CD4-positive, alpha-beta T cell treated with Interleukin-6 at 100 ng/mL for 8 hours (primary cell): ENCODE data around the gene CSMD2.

Source experiments
- DNase-seq: peaks from one replicate; pipeline ENCODE4 v3.0.0-alpha.2; 2020; ENCODE audit warnings: mixed read lengths, low spot score

The CSMD2 gene

DNA sequence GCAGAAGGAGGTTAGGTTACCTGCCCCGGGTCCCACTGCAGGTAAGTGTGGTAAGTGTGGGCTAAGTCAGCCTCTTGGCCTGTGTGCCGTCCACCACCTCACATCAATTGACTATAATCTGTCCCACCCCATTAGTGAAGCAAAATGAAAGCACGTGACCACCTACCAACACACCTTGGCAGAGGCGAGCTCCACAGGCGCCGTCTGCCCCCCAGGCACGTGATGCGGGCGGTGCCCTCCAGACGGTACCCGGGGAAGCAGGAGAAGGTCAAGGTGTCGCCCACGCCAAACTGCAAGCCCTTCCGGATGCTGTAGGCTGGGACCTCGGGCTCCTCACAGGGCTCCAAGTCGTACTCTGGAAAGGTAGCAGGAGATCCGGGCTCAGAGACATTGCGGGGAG lies 450.6 kb downstream of the CSMD2 start:
- DNase-seq: no peak

DNA sequence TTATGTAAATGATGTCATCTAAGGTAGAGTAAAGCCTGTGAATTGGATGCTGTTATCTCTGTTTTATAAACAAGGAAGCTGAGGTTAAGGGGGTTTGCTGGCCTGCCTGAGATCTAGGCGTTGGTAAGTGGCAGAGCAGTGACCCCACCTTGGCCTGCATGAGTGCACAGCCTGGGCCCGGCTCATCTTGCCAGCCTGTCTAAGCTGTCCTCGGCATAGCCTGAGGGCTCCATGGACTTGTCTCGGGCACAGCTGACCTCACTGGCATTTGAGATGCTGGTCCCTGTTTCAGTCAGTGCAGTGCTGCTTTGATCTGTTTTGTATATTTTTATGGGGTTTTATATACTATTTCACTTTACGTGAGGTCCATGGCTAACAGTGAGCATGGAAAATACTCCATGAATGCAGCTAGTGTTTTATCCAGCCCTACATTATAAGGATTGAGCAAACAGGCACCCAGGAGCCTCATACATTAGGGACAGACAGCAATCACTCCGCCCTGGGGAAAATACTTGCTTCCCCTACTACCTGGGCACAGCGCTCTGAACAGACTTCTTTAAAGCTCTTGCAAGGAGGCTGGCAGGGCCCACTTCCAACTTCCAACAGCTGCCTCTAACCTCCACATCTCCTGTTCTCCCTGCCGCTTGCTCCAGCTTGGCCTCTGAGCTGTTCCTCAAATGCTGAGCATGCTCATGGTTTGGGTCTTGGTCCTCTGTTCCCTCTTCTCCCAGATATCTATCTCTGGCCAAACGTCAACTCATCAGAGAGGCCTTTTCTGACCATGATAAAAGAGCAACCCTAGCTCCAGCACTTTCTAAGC lies 451.8 kb downstream of the CSMD2 start:
- no peak for DNase-seq

DNA sequence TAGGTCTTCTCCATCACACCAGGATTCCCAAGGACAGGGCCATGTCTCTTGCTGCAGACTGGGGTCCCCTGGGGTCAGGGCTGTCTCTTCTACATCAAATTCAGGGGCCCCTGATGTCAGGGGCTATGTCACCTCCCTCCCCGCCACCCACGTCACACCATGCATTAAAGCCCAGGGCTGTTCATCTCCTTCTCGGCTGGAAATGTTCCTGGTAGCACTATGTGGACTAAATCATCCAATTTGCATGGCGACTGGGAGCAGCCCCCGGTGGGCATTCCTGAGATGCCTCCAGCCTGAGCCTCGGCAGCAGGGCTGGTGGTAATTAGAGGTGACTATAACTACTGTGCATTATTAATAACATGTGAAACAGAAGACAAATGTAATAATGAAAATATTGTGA lies 452.8 kb downstream of the CSMD2 start:
- no peak for DNase-seq

- no peak for DNase-seq
Observed at GRCh38 chr1:33711511-33711910, 453.5 kb downstream of the CSMD2 start.

- DNase-seq: no peak
Observed at GRCh38 chr1:33710967-33711366, 454.1 kb downstream of the CSMD2 start.

DNA sequence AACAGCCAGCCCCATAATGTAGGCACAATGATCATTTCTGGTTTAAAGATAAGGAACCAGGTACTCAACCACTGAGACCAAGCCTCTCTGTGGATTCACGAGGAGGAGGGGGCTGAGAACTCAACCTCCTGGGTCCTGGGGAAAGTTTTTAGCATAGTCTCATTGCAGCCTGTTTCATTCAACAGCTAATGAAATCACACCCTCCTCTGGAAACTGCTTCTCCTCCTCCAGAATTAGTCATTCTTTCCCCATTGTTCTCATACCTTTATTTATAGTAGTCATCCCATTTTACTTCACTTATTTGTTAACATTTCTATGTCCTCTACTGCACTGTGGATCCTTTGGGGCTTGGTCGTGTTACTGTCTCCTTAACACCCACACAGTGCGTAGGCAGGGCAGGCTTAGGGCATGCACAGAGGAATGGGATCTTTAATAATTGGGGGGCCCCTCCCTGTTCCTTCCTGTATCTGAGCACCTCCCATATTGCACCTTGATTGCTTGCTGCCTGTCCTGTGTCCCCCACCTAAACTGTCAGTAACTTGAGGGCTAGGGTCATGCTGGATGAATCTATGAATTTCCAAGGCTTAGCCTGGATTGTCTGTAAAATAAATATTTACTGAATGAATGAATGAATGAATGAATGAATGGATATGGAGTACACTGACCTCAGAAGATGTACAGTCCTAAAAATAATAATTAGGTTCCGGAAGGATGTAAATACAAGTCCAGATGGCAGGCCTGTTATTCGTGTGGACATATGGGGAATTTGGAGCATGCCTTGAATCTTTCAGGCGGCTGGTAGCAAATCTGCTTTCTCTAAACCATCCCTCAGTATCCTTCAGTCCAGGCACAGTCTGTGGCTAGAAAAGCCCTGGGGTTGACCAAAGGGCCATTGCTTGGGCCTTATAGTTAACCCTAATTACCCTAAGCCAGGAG lies 455.0 kb downstream of the CSMD2 start:
- no peak for DNase-seq

DNA sequence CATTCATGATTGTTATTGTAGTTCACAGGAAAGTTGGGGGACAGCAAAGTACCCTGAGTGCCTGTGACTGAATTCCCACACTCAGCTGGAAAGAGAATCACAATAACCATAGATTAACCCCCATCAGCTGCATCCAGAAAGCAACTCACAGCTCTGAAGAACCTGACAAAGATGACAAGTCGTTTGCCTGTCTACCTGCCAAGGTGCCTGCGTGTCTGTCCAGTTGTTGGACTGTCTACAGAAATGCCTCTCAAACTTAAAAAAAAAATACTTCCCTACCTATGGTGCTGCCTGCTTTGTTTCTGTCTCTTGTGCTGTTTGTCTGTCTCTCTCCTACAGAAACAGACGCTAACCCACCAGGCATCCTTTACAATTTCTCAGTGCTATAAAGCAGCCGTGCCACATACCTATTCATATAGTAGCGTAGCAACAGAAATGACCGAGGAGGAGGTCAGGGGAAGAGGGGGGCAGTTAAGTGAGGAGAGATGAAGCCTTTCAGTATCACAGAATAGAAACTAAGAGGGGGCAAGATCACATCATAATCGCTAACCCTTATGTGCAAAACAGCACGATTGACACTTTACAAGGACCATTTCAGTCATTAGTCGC lies 455.8 kb downstream of the CSMD2 start:
- DNase-seq: no peak

GRCh38 chr1:33706634-33707255 lies 458.3 kb downstream of the CSMD2 start:
- DNase-seq: no peak

DNA sequence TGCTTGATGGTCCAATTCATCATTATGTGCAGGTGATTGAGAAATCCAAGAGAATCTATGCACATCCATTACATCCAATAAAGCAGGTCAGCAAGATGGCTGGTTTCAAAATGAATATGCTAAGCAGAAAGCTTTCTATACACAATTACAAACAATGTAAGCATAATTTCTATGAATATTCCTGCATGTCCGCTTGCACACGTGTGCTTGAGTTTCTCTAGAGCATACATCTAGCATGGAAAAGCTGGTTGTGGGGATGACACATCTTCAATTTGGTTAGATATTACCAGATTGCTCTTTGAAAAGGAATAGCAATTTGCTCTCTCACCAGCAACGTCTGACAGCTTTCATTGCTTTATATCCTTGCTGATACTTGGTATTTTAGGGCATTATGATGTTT lies 461.6 kb downstream of the CSMD2 start:
- DNase-seq: no peak

DNA sequence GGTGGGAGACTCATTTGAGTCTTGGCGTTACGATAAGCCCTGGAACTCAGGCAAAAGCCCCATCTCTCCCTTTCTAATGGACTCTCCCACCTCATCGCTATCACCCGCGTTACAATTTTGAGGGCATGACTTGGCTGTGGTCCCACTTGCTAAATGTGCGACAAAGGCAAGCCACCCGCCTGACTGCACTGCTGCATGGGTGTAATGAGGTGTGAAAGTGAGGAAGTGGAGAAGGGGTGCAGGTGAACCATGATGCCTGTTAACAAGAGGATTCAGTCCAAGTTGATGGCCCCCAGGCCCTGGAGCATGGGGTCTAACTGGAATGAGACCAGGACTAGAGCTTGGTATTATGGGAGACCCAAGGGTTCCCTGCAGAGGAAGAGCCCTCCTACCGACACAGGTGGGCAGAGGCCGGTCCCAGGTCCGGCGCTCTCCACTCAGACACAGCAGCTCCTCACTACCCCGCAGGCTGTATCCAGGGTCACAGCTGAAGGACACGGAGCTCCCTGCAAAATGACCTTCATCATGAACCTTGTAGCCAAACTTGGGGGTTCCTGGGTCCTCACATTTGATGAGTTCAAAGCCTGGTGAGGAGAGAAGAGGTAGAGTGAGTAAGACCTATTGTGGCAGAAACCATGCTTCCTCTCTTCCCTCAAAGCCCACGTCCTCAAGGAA lies 466.5 kb downstream of the CSMD2 start:
- no peak for DNase-seq

DNA sequence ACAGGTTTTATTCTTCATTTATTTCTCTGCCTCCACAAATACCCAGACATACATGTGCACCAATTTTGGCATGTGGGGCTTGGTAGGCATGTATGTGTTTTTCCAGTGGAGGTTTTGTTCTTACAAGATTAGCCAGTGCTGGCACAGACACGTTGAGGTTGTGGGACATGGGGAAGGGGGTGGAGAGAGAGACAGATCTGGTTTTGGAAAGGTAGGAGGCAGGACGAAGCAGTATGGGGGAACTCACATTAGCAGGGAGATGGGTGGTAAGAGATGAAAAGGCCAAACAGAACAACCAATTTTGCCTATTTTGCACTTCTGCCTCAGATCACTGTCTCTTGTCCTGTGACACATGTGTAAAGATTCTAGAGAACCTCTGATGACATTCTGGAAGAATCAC lies 467.2 kb downstream of the CSMD2 start:
- no peak for DNase-seq

- DNase-seq: no peak
Observed at GRCh38 chr1:33696962-33697361, 468.1 kb downstream of the CSMD2 start.

DNA sequence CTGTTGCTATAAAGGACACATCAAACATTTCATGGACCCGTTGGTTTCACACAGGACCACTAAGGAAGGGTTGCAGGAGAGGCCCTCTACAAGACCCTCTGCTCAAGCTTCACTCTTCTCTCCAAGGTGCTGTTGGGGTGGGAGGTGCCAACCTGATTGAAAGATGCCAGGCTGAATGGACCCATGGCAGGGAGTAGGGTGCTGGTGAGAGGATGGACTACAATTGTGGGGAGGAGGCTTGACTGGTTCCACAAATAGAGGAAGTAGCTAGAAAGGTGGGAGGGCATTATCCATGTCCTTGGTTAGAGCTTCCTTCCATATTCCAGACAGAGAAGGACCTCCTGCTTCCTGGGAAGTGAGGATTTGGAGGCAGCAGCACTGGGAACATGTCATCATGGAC lies 468.7 kb downstream of the CSMD2 start:
- DNase-seq: no peak

DNA sequence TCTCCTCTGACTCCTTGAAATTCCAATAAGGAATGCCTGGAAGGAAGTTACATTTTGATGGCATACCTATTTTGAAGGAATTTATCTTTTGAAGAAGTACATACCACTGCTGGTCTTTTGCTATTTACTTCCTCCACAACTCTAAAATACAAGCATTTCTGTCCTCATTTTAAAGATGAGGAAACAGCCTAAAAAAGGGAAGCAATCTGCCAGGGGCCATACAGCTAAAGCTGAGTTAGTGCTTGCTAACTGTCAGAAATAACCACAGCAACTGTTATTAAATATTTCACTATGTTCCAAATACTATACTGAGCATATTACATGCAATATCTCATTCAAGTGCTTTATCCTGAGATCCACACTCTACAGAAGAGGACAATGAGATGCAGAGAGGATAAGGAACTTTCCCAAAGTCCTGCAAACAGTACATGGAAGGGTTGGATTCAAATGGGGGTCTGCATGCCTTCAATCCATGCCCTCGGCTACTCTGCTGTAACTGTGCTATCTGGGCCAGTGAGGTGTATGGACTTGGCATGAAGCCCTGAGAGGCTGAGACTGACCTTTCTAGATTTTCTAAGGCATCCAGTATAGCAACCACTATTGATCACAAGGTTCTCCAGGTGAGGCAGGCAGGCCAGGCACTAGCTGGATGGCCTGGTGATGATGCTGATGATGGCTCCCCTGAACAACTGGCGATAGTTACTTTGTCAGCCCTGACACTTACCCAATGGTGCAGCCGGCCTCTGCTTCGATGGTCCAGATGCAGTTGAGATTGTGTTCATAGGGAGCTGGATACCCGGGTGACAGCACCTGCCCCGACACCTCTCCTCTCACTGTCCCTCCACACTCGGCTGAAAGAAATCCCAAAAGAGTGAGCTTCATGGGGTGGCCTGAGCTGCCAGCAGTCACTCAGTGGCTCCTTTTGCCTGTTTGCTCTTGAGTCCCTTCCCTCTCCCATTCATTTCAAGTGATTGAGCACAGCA lies 472.5 kb downstream of the CSMD2 start:
- no peak for DNase-seq

GRCh38 chr1:33687000-33687399 lies 478.0 kb downstream of the CSMD2 start:
- DNase-seq: no peak

- DNase-seq: no peak
Observed at GRCh38 chr1:33686551-33686950, 478.5 kb downstream of the CSMD2 start.

GRCh38 chr1:33685256-33685655 lies 479.8 kb downstream of the CSMD2 start:
- DNase-seq: no peak

DNA sequence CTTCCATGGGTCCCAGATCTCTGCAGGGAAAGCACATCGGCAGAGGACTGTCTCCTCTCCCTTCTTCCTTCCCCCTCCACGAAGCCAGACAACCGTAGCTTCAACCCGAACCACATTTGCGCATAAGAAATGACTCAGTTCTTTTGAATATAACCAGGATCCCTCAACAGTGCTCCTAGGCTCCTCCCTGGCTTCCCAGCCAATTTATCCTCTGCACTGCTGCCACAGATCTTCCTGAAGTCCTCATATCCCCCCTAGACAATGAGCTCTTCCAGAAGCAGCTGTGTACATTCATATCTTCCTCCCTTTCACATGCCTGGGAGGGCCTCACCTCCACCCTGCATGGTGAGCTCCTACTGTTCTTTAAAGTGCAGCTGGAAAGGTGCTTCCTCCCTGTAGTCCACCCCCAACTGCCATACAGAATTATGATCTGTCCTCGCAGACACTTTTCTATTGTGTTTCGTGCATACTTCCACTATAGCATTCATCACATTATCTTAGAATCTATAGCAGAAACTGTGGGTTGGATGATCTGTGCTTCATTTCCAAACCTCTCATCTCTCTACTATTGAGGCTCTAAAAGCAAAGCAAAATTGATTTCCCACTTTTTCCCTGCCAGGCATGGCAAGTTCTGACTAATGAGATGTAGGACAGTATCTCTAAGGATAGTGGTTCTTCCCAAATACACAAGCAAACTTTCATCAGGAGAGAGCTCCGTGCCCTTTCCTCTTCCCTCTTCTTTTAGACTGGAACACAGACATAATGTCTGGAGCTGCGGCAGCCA lies 480.4 kb downstream of the CSMD2 start:
- DNase-seq: no peak

- no peak for DNase-seq
Observed at GRCh38 chr1:33683913-33684312, 481.1 kb downstream of the CSMD2 start.

DNA sequence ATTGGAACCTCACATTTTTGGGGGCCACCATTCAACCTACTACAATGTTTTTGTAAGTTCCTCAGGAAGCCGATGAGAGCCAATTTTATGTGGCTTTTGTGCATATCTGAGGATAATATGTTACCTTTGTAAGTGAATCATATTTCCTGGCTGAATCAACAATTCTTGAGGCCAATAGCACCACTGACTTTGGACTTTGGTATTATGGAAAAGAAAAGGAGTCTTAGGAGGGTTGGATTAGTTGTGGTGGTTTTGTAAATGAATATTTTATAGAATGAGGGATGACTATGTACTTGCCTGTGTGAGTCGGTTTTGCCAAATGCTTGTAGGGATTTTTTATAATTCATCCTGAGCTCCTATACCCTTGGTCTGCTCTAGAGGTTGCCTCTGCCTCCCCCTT lies 482.7 kb downstream of the CSMD2 start:
- no peak for DNase-seq
